Activated T-cell treated with anti-CD3 and anti-CD28 coated beads, Interleukin-2, amount 50 U/mL, for 48 hours (primary cell): ENCODE results near the gene INHBB.

ENCODE experiments used
- DNase-seq, 2 experiments: peaks; one replicate each; pipeline ENCODE4 v3.0.0-alpha.2; 2020

Gene INHBB

GRCh38 chr2:120360307-120360855, 14.4 kb downstream of the INHBB start:
- DNase-seq: no peak

GRCh38 chr2:120362926-120363325, 17.0 kb downstream of the INHBB start:
- no peak for DNase-seq

GRCh38 chr2:120365236-120365793, 19.4 kb downstream of the INHBB start:
- no peak for DNase-seq

- no peak for DNase-seq
These were observed 20.8 kb downstream of the INHBB start for GRCh38 chr2:120366698-120367097.

GRCh38 chr2:120367221-120367620, 21.3 kb downstream of the INHBB start:
- no peak for DNase-seq

- DNase-seq: no peak
These were observed 21.7 kb downstream of the INHBB start for GRCh38 chr2:120367649-120368048.

GRCh38 chr2:120368086-120368485, 22.1 kb downstream of the INHBB start:
- DNase-seq: no peak

GRCh38 chr2:120369250-120369649, 23.3 kb downstream of the INHBB start:
- DNase-seq: no peak

GRCh38 chr2:120371969-120372625, 26.2 kb downstream of the INHBB start:
- DNase-seq: no peak

GRCh38 chr2:120372816-120373215, 26.9 kb downstream of the INHBB start:
- DNase-seq: no peak

- no peak for DNase-seq
These were observed 27.5 kb downstream of the INHBB start for GRCh38 chr2:120373424-120373823.

- DNase-seq: no peak
These were observed 28.9 kb downstream of the INHBB start for GRCh38 chr2:120374821-120375220.

- DNase-seq: no peak
These were observed 29.5 kb downstream of the INHBB start for GRCh38 chr2:120375251-120376020.

- no peak for DNase-seq
These were observed 30.2 kb downstream of the INHBB start for GRCh38 chr2:120376101-120376500.

GRCh38 chr2:120376679-120377640, 31.0 kb downstream of the INHBB start:
- no peak for DNase-seq

GRCh38 chr2:120378605-120379004, 32.7 kb downstream of the INHBB start:
- no peak for DNase-seq

- DNase-seq: no peak
These were observed 34.3 kb downstream of the INHBB start for GRCh38 chr2:120379916-120380893.

GRCh38 chr2:120381192-120381591, 35.3 kb downstream of the INHBB start:
- DNase-seq: no peak

- DNase-seq: no peak
These were observed 35.7 kb downstream of the INHBB start for GRCh38 chr2:120381661-120382060.

GRCh38 chr2:120382541-120383144, 36.7 kb downstream of the INHBB start:
- no peak for DNase-seq

- DNase-seq: no peak
These were observed 37.3 kb downstream of the INHBB start for GRCh38 chr2:120383191-120383590.
